PFSK-1 (cell line): ENCODE data around the gene IGFBP2.

Experiments
- FOXP2 ChIP-seq: optimal IDR thresholded peaks from 2 replicates; pipeline ENCODE3; 2011; ENCODE audit warnings: borderline replicate concordance, control low read depth, inconsistent platforms; ENCODE audit not compliant: insufficient read depth; ENCODE audit errors: extremely low read length, extremely low read depth
- POLR2AphosphoS5 ChIP-seq: IDR thresholded peaks from 2 replicates; pipeline ENCODE4 v1.6.1; 2012; ENCODE audit warnings: low read depth, mild to moderate bottlenecking, control low read depth, low read length, moderate library complexity
- SIN3A ChIP-seq: IDR thresholded peaks from 2 replicates; pipeline ENCODE4 v1.6.1; 2012; ENCODE audit warnings: mild to moderate bottlenecking, low read length, moderate library complexity, borderline replicate concordance; ENCODE audit not compliant: insufficient read depth
- TAF1 ChIP-seq: IDR thresholded peaks from 2 replicates; pipeline ENCODE4 v1.6.1; 2012; ENCODE audit warnings: low read length, control low read depth, borderline replicate concordance; ENCODE audit not compliant: insufficient read depth
- TF ChIP-seq, protein P1 (sequence below), 2 experiments: IDR thresholded peaks; 2 replicates each; pipeline versions ENCODE4 v1.6.1 to v1.8.0; 2011 to 2012; ENCODE audit warnings: low read depth in 2 of 2, low read length in 2 of 2, control low read depth in 1 of 2, inconsistent platforms in 1 of 2, mild to moderate bottlenecking in 1 of 2, moderate library complexity in 1 of 2; ENCODE audit not compliant: insufficient read depth in 1 of 2

Gene IGFBP2

DNA sequence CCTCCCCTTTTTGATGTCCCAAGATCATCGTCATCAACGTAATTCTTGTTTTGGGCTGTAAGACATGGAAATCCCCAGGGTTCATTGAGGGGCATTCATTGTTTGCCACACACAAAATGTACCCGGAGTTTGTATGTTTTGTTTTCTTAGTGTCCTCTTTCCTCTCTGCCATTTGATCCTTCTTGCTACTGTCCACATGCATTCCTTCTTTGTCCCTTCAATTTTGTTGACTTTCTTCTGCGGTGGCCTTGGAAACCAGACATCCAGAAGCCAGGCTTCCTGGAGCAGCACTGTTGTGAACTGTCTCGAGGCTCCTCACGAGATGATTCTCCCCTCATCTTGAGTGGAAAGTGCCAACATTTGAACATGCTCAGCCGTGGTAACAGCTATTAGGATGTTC is 24.8 kb downstream of the IGFBP2 start:
- TF ChIP-seq TAF1 (no peak), FOXP2 (no peak), SIN3A (no peak), POLR2AphosphoS5 (no peak)
- TF ChIP-seq, protein P1, sequence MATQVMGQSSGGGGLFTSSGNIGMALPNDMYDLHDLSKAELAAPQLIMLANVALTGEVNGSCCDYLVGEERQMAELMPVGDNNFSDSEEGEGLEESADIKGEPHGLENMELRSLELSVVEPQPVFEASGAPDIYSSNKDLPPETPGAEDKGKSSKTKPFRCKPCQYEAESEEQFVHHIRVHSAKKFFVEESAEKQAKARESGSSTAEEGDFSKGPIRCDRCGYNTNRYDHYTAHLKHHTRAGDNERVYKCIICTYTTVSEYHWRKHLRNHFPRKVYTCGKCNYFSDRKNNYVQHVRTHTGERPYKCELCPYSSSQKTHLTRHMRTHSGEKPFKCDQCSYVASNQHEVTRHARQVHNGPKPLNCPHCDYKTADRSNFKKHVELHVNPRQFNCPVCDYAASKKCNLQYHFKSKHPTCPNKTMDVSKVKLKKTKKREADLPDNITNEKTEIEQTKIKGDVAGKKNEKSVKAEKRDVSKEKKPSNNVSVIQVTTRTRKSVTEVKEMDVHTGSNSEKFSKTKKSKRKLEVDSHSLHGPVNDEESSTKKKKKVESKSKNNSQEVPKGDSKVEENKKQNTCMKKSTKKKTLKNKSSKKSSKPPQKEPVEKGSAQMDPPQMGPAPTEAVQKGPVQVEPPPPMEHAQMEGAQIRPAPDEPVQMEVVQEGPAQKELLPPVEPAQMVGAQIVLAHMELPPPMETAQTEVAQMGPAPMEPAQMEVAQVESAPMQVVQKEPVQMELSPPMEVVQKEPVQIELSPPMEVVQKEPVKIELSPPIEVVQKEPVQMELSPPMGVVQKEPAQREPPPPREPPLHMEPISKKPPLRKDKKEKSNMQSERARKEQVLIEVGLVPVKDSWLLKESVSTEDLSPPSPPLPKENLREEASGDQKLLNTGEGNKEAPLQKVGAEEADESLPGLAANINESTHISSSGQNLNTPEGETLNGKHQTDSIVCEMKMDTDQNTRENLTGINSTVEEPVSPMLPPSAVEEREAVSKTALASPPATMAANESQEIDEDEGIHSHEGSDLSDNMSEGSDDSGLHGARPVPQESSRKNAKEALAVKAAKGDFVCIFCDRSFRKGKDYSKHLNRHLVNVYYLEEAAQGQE (IDR thresholded peaks at IDR 0.05; ENCODE audit: insufficient read depth in 1 of 2, low read depth in 2 of 2, low read length in 2 of 2), result no peak

DNA sequence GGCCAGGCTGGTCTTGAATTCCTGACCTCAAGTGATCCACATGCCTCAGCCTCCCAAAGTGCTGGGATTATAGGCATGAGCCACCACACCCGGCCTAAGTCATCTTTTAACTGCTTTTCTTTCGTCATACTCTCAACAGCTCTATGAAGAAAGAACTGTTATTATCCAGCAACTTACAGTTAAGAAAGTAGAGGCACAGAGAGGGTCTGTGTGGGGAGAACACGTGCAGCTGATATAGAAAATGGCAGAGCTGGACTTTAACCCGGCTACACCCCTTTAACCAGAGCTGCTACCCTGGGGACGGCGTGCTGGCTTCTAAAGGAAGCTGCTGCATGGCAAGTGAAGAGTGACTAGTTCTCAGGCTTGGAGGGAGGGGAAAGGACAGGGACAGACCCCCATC is 25.5 kb downstream of the IGFBP2 start:
- no peak for TF ChIP-seq FOXP2
- no peak for TF ChIP-seq TAF1
- TF ChIP-seq, protein P1 (IDR thresholded peaks at IDR 0.05; ENCODE audit: insufficient read depth in 1 of 2, low read depth in 2 of 2, low read length in 2 of 2), result no peak

GRCh38 chr2:216659276-216659675 is 26.1 kb downstream of the IGFBP2 start:
- TF ChIP-seq SIN3A (no peak), TAF1 (no peak)

DNA sequence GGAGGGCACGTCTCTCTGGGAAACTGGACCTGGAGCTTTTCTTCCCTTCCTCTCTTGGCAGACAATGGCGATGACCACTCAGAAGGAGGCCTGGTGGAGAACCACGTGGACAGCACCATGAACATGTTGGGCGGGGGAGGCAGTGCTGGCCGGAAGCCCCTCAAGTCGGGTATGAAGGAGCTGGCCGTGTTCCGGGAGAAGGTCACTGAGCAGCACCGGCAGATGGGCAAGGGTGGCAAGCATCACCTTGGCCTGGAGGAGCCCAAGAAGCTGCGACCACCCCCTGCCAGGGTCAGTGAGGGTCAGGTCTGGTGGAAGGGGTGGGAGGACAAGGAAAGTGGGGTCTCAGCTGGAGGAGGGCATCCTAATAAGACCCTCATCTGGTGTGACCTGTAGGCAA is 27.3 kb downstream of the IGFBP2 start:
- no peak for TF ChIP-seq POLR2AphosphoS5
- TF ChIP-seq, protein P1 (IDR thresholded peaks at IDR 0.05; ENCODE audit: insufficient read depth in 1 of 2, low read depth in 2 of 2, low read length in 2 of 2), result no peak
- TF ChIP-seq SIN3A, result no peak
- no peak for TF ChIP-seq TAF1

DNA sequence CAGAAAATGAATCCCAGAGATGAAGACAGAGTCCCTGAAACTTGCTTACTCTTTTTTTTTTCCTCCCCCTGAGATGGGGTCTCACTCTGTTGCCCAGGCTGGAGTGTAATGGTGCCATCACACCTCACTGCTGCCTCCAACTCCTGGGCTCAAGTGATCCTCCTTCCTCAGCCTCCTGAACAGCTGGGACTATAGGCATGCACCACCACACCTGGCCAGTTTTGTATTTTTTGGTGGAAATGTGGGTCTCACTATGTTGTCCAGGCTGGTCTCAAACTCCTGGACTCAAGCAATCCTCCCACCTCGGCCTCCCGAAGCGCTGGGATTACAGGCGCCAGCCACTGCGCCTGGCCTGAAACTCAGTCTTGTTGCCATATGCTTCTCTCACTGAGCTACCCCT is 27.8 kb downstream of the IGFBP2 start:
- TF ChIP-seq POLR2AphosphoS5, result no peak
- TF ChIP-seq, protein P1 (IDR thresholded peaks at IDR 0.05; ENCODE audit: insufficient read depth in 1 of 2, low read depth in 2 of 2, low read length in 2 of 2), result no peak
- no peak for TF ChIP-seq TAF1
- no peak for TF ChIP-seq FOXP2
- TF ChIP-seq SIN3A, result no peak
